HepG2 (cell line): ENCODE data around the gene IQCK. TPM values are rescaled to one million over a fixed set of nuclear protein-coding genes. Genes with fewer than 3 reads are reported as not detected.

Experiments
- BCL6 ChIP-seq: IDR thresholded peaks from 2 replicates; pipeline ENCODE4 v1.6.1; 2016; ENCODE audit warnings: missing genetic modification reagents, missing compliant biosample characterization
- CC2D1A ChIP-seq: sonication (generic); formaldehyde crosslinking; IDR thresholded peaks from 2 replicates; pipeline ENCODE4 v1.8.1; 2023; ENCODE audit warnings: mild to moderate bottlenecking, missing genetic modification reagents
- ETV5 ChIP-seq: IDR thresholded peaks from 2 replicates; pipeline ENCODE4 v1.6.1; 2018; ENCODE audit warnings: missing biosample characterization, missing genetic modification reagents, inconsistent platforms, borderline replicate concordance
- FOXA1 ChIP-seq, 2 experiments: fragments of 450-650 bp in 1 of 2; sonication (generic) in 1 of 2; formaldehyde crosslinking in 1 of 2; IDR thresholded peaks; 2 replicates each; pipeline versions ENCODE4 v1.4.0 to v1.6.1; 2016 to 2020; ENCODE audit warnings: missing genetic modification reagents in 1 of 2
- MAZ ChIP-seq, 2 experiments: sonication (generic) in 1 of 2; formaldehyde crosslinking in 1 of 2; IDR thresholded peaks; 2 replicates each; pipeline versions ENCODE4 v1.5.0 to v1.6.1; 2012 to 2020; ENCODE audit warnings: low read depth in 2 of 2, mild to moderate bottlenecking in 2 of 2, borderline replicate concordance in 1 of 2, improper control_type of control experiment in 1 of 2, low read length in 1 of 2, missing genetic modification reagents in 1 of 2, moderate library complexity in 1 of 2
- MTF2 ChIP-seq: sonication (generic); formaldehyde crosslinking; IDR thresholded peaks from 2 replicates; pipeline ENCODE4 v1.5.0; 2020; ENCODE audit warnings: missing genetic modification reagents, borderline replicate concordance
- MZF1 ChIP-seq: sonication (generic); formaldehyde crosslinking; IDR thresholded peaks from 2 replicates; pipeline ENCODE4 v1.8.1; 2023; ENCODE audit warnings: mild to moderate bottlenecking, missing genetic modification reagents, borderline replicate concordance
- PRMT3 ChIP-seq: sonication (generic); formaldehyde crosslinking; IDR thresholded peaks from 2 replicates; pipeline ENCODE4 v1.8.1; 2022; ENCODE audit warnings: low read depth, mild to moderate bottlenecking, moderate library complexity, missing genetic modification reagents, borderline replicate concordance
- PRPF4 ChIP-seq: fragments of 200-400 bp; formaldehyde crosslinking; IDR thresholded peaks from 2 replicates; pipeline ENCODE4 v1.6.1; 2016; ENCODE audit warnings: low read length, low read depth; ENCODE audit not compliant: poor library complexity, severe bottlenecking
- SMAD9 ChIP-seq: sonication (generic); formaldehyde crosslinking; IDR thresholded peaks from 2 replicates; pipeline ENCODE4 v1.5.1; 2020; ENCODE audit warnings: mild to moderate bottlenecking, missing genetic modification reagents
- SP4 ChIP-seq: sonication (generic); formaldehyde crosslinking; IDR thresholded peaks from 2 replicates; pipeline ENCODE4 v1.8.1; 2023; ENCODE audit warnings: mild to moderate bottlenecking, missing genetic modification reagents
- THAP11 ChIP-seq: IDR thresholded peaks from 2 replicates; pipeline ENCODE4 v1.6.1; 2016; ENCODE audit warnings: missing biosample characterization, missing genetic modification reagents
- TRIM24 ChIP-seq: sonication (generic); formaldehyde crosslinking; IDR thresholded peaks from 2 replicates; pipeline ENCODE4 v1.8.0; 2022; ENCODE audit warnings: mild to moderate bottlenecking, missing genetic modification reagents
- ZC3H4 ChIP-seq: sonication (generic); formaldehyde crosslinking; IDR thresholded peaks from 2 replicates; pipeline ENCODE4 v1.4.0; 2020; ENCODE audit warnings: missing genetic modification reagents, borderline replicate concordance
- ZNF292 ChIP-seq: sonication (generic); formaldehyde crosslinking; IDR thresholded peaks from 2 replicates; pipeline ENCODE4 v1.8.1; 2022; ENCODE audit warnings: mild to moderate bottlenecking, low read depth, missing genetic modification reagents, borderline replicate concordance
- ZNF546 ChIP-seq: sonication (generic); formaldehyde crosslinking; conservative IDR thresholded peaks from 2 replicates; pipeline ENCODE4 v1.8.1; 2023; ENCODE audit warnings: mild to moderate bottlenecking, missing genetic modification reagents
- ZNF75D ChIP-seq: sonication (generic); formaldehyde crosslinking; IDR thresholded peaks from 2 replicates; pipeline ENCODE4 v1.8.1; 2023; ENCODE audit warnings: missing genetic modification reagents, mild to moderate bottlenecking, borderline replicate concordance
- ZNF768 ChIP-seq: sonication (generic); formaldehyde crosslinking; IDR thresholded peaks from 2 replicates; pipeline ENCODE4 v1.4.0; 2020; ENCODE audit warnings: missing genetic modification reagents
- polyA plus RNA-seq, 8 experiments: library from polyadenylated mRNA; depleted of rRNA in 3 of 8; stranded (reverse) in 7 of 8; unstranded in 1 of 8; fragments of >200 nt; fragmentation: Illumina TruSeq in 4 of 8; extraction: Trizol in 4 of 8; gene quantifications; 2 replicates each; pipeline versions ENCODE4 v1.2.1 to v1.2.3, GENCODE V29; 2011 to 2016; ENCODE audit warnings: low read depth in 4 of 8, missing spikeins in 1 of 8, mixed read lengths in 1 of 8; ENCODE audit not compliant: insufficient read depth in 1 of 8
- total RNA-seq, 5 experiments: library from RNA; depleted of rRNA; stranded (reverse); fragments of >200 nt; fragmentation: Illumina TruSeq; extraction: Trizol; gene quantifications; 2 replicates each; pipeline ENCODE4 v1.2.3, GENCODE V29; 2016; ENCODE audit warnings: low read depth in 1 of 5
- TF ChIP-seq, protein P1 (sequence below): sonication (generic); formaldehyde crosslinking; IDR thresholded peaks from 2 replicates; pipeline ENCODE4 v1.5.1; 2020; ENCODE audit warnings: missing genetic modification reagents, mild to moderate bottlenecking, borderline replicate concordance
- TF ChIP-seq, protein P2 (sequence below): sonication (generic); formaldehyde crosslinking; IDR thresholded peaks from 2 replicates; pipeline ENCODE4 v1.8.1; 2023; ENCODE audit warnings: mild to moderate bottlenecking, missing genetic modification reagents
- TF ChIP-seq, protein P3 (sequence below): sonication (generic); formaldehyde crosslinking; IDR thresholded peaks from 2 replicates; pipeline ENCODE4 v1.5.0; 2020; ENCODE audit warnings: missing genetic modification reagents
- TF ChIP-seq, protein P4 (sequence below): sonication (generic); formaldehyde crosslinking; IDR thresholded peaks from 2 replicates; pipeline ENCODE4 v1.5.0; 2020; ENCODE audit warnings: mild to moderate bottlenecking, missing genetic modification reagents, moderate library complexity

The IQCK gene
- total and polyA plus RNA-seq, 2 of the 13 experiments (the other 11 are each of a cell fraction or from before 2014, with no cell fraction given): 5.1 to 7.3 TPM

DNA sequence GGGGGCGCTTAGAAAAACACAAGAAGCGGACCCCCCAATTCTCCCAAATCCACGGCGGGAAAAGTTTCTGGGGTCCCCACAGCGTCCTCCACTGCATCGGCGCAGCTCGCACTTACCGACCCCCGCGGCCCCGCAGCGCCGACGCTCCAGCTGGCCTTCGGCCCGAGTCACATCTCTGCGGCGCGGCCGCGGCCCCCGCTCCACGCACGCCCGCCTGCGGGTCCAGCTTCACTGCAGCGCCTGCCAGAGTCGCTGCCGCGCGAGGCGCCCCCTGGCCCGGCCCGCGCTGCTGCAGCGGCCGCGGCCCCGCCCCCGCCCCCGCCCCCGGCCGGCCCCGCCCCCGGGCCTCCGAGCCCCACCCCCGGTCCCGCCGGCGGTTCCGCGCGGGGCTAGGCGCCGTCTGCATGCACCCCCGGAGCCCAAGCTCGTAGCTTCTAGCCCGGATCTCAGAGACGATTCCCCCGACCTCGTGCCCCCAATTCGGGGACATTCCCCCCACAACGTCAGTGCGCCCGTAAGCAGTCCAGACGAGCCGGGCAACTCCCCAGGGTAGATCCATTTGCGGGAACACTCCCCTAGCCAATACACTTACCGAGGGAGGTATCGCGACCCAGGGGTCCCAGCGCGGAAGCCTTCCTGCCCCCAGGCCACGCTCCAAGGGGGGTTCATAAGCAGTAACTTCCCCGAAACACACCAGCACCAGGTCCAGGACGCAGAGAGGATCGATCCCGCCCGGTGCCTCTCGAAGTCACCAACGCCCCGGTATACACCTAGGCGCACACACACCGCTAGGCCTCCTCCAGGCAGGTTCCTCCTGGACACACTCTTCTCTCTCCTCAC, 166.8 kb downstream of the IQCK start, which contains the start of gene GPRC5B (continued):
- TF ChIP-seq, protein P1, sequence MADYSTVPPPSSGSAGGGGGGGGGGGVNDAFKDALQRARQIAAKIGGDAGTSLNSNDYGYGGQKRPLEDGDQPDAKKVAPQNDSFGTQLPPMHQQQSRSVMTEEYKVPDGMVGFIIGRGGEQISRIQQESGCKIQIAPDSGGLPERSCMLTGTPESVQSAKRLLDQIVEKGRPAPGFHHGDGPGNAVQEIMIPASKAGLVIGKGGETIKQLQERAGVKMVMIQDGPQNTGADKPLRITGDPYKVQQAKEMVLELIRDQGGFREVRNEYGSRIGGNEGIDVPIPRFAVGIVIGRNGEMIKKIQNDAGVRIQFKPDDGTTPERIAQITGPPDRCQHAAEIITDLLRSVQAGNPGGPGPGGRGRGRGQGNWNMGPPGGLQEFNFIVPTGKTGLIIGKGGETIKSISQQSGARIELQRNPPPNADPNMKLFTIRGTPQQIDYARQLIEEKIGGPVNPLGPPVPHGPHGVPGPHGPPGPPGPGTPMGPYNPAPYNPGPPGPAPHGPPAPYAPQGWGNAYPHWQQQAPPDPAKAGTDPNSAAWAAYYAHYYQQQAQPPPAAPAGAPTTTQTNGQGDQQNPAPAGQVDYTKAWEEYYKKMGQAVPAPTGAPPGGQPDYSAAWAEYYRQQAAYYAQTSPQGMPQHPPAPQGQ: no peak
- TF ChIP-seq, protein P2, sequence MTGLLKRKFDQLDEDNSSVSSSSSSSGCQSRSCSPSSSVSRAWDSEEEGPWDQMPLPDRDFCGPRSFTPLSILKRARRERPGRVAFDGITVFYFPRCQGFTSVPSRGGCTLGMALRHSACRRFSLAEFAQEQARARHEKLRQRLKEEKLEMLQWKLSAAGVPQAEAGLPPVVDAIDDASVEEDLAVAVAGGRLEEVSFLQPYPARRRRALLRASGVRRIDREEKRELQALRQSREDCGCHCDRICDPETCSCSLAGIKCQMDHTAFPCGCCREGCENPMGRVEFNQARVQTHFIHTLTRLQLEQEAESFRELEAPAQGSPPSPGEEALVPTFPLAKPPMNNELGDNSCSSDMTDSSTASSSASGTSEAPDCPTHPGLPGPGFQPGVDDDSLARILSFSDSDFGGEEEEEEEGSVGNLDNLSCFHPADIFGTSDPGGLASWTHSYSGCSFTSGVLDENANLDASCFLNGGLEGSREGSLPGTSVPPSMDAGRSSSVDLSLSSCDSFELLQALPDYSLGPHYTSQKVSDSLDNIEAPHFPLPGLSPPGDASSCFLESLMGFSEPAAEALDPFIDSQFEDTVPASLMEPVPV (CRISPR knock-in tag): no peak
- TF ChIP-seq ZNF292 (CRISPR knock-in tag) (no peak), PRMT3 (CRISPR knock-in tag) (no peak), ZNF546 (CRISPR knock-in tag) (0 out of 2 replicates have a peak, but pooled peaks have one; percentile 30), BCL6 (CRISPR knock-in tag) (no peak), MZF1 (CRISPR knock-in tag) (no peak), ZNF75D (CRISPR knock-in tag) (no peak), THAP11 (CRISPR knock-in tag) (no peak), ETV5 (no peak), FOXA1 (IDR thresholded peaks at IDR 0.05) (no peak), FOXA1 (CRISPR knock-in tag; IDR thresholded peaks at IDR 0.05) (no peak), MTF2 (no peak), PRPF4 (no peak), TRIM24 (0 out of 2 replicates have a peak, but pooled peaks have one; percentile 3), SMAD9 (CRISPR knock-in tag) (no peak), ZNF768 (CRISPR knock-in tag) (no peak), MAZ (IDR thresholded peaks at IDR 0.05; ENCODE audit: borderline replicate concordance, low read depth, low read length) (no peak), MAZ (CRISPR knock-in tag; IDR thresholded peaks at IDR 0.05; ENCODE audit: low read depth) (peak; percentile 73), SP4 (CRISPR knock-in tag) (0 out of 2 replicates have a peak, but pooled peaks have one; percentile 21), CC2D1A (CRISPR knock-in tag) (0 out of 2 replicates have a peak, but pooled peaks have one; percentile 48), ZC3H4 (CRISPR knock-in tag) (no peak)
- TF ChIP-seq, protein P3, sequence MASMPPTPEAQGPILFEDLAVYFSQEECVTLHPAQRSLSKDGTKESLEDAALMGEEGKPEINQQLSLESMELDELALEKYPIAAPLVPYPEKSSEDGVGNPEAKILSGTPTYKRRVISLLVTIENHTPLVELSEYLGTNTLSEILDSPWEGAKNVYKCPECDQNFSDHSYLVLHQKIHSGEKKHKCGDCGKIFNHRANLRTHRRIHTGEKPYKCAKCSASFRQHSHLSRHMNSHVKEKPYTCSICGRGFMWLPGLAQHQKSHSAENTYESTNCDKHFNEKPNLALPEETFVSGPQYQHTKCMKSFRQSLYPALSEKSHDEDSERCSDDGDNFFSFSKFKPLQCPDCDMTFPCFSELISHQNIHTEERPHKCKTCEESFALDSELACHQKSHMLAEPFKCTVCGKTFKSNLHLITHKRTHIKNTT (CRISPR knock-in tag): no peak
- TF ChIP-seq, protein P4, sequence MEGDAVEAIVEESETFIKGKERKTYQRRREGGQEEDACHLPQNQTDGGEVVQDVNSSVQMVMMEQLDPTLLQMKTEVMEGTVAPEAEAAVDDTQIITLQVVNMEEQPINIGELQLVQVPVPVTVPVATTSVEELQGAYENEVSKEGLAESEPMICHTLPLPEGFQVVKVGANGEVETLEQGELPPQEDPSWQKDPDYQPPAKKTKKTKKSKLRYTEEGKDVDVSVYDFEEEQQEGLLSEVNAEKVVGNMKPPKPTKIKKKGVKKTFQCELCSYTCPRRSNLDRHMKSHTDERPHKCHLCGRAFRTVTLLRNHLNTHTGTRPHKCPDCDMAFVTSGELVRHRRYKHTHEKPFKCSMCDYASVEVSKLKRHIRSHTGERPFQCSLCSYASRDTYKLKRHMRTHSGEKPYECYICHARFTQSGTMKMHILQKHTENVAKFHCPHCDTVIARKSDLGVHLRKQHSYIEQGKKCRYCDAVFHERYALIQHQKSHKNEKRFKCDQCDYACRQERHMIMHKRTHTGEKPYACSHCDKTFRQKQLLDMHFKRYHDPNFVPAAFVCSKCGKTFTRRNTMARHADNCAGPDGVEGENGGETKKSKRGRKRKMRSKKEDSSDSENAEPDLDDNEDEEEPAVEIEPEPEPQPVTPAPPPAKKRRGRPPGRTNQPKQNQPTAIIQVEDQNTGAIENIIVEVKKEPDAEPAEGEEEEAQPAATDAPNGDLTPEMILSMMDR (CRISPR knock-in tag): peak; percentile 37; the same call in 1 of the 2 replicates
